ENCODE results near the gene UBL5. TPM values are rescaled to one million over a fixed set of nuclear protein-coding genes. Genes with fewer than 3 reads are reported as not detected.

The UBL5 gene
- total RNA-seq, 2 donors from 2014 or later: 415 to 506 TPM

DNA sequence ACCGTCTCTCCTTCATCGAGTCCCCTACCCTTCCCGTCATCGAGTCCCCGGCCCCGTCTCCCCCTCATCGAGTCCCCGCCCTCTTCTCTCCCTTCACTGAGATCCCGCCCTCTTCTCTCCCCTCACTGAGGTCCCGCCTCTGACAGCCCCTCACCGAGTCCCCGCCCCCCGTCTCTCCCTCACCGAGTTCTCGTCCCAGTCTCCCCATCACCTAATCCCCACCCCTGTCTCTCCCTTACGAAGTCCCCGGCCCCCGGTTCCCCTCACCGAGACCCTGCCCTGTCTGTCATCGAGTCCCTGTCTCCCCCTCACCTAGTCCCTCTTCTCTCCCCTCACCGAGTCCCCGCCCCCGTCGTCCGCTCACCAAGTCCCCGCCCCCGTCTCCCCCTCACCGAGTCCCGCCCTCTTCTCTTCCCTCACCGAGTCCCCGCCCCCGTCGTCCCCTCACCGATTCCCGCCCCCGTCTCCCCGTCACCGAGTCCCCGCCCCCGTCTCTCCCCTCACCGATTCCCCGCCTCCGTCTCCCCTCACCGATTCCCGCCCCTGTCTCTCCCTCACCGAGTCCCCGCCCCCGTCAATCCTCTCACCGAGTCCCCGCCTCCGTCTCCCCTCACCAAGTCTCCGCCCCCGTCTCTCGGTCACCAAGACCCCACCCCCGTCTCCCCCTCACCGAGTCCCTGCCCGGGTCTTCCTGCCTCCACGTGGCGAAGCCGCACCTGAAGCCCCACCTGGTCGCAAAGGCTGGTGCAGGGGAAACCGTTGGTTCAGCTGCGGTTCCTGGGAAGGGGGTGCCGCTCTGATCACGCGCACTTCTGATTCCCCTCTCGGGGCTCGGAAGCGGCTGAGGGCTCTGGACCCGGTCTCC is 35.3 kb upstream of the UBL5 start:
- Histone ChIP-seq H3K36me3 (ENCODE audit: control insufficient read depth, insufficient read depth, low read length) (no peaks in the 10 kb centered on the region), H3K4me3 (ENCODE audit: low read length) (peak overlapping the region; percentile 84), H3K27me3 (ENCODE audit: control insufficient read depth, insufficient read depth, low read length, poor library complexity, severe bottlenecking) (no peaks in the 10 kb centered on the region), H3K4me1 (ENCODE audit: control insufficient read depth, insufficient read depth, low read length) (peaks cover 5% of the 10 kb centered on the region), H3K9ac (ENCODE audit: extremely low read depth, low read length, poor library complexity, severe bottlenecking) (peak overlapping the region; percentile 74), H3K9me3 (ENCODE audit: control insufficient read depth, low read length) (no peaks in the 10 kb centered on the region), H3K27ac (ENCODE audit: low read depth, low read length) (peak overlapping the region; percentile 73)
- TF ChIP-seq, protein P1, sequence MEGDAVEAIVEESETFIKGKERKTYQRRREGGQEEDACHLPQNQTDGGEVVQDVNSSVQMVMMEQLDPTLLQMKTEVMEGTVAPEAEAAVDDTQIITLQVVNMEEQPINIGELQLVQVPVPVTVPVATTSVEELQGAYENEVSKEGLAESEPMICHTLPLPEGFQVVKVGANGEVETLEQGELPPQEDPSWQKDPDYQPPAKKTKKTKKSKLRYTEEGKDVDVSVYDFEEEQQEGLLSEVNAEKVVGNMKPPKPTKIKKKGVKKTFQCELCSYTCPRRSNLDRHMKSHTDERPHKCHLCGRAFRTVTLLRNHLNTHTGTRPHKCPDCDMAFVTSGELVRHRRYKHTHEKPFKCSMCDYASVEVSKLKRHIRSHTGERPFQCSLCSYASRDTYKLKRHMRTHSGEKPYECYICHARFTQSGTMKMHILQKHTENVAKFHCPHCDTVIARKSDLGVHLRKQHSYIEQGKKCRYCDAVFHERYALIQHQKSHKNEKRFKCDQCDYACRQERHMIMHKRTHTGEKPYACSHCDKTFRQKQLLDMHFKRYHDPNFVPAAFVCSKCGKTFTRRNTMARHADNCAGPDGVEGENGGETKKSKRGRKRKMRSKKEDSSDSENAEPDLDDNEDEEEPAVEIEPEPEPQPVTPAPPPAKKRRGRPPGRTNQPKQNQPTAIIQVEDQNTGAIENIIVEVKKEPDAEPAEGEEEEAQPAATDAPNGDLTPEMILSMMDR (conservative IDR thresholded peaks at IDR 0.05): no peak
- peaks cover 8% of the 10 kb centered on the region for H3K9me3 Mint-ChIP-seq
- WGBS, 2 experiments (ENCODE audit: insufficient coverage in 1 of 2, insufficient read length in 1 of 2): 0 to 1% methylated on average over 13 to 62 of the region's 70 CpGs
- H3K4me3 Mint-ChIP-seq: peak overlapping the region; percentile 69
- peaks cover 6% of the 10 kb centered on the region for H3K27me3 Mint-ChIP-seq (ENCODE audit: insufficient read depth)
- peak overlapping the region; percentile 83 for H3K27ac Mint-ChIP-seq
- DNase-seq: peak; percentile 100
- H3K4me1 Mint-ChIP-seq: peaks cover 16% of the 10 kb centered on the region
- H3K36me3 Mint-ChIP-seq (ENCODE audit: low read depth): peaks cover 8% of the 10 kb centered on the region

DNA sequence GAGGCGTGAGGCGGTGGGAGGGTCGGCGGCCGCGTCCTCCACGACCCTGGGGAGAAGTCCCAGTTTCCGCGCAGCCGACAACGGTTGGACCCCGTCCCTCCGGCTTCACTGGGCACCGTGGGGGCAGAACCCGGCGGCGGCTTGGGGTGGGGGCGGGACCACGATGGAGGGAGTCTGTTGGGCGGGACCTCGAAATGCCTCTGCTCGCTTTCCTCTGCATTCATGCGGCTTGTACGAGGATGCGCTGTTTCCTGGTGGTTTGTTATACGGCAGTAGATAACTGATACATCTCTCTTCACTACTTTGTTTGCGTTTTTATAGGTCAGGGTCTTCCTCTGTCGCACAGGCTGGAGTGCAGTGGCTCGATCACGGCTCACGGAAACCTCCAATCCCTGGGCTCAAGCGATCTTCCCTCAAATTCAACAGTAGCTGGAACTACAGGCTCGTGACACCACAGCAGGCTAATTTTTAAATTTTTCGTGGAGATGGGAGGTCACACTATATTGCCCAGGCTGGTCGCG is 34.6 kb upstream of the UBL5 start:
- peak overlapping the region; percentile 76 for H3K4me3 ChIP-seq (ENCODE audit: low read length)
- H3K27ac Mint-ChIP-seq: no peak overlapping the region
- 26 to 45% methylated on average over 20 to 36 of the region's 36 CpGs for WGBS, 2 experiments (ENCODE audit: insufficient coverage in 1 of 2, insufficient read length in 1 of 2)
- H3K27me3 ChIP-seq (ENCODE audit: control insufficient read depth, insufficient read depth, low read length, poor library complexity, severe bottlenecking): no peaks in the 10 kb centered on the region
- H3K36me3 Mint-ChIP-seq (ENCODE audit: low read depth): peaks cover 8% of the 10 kb centered on the region
- H3K9ac ChIP-seq (ENCODE audit: extremely low read depth, low read length, poor library complexity, severe bottlenecking): peak overlapping the region; percentile 74
- H3K27me3 Mint-ChIP-seq (ENCODE audit: insufficient read depth): peaks cover 5% of the 10 kb centered on the region
- H3K9me3 ChIP-seq (ENCODE audit: control insufficient read depth, low read length): no peaks in the 10 kb centered on the region
- H3K36me3 ChIP-seq (ENCODE audit: control insufficient read depth, insufficient read depth, low read length): no peaks in the 10 kb centered on the region
- H3K9me3 Mint-ChIP-seq: peaks cover 6% of the 10 kb centered on the region
- TF ChIP-seq, protein P1 (conservative IDR thresholded peaks at IDR 0.05): no peak
- DNase-seq: no peak
- peak overlapping the region; percentile 69 for H3K4me3 Mint-ChIP-seq
- peaks cover 16% of the 10 kb centered on the region for H3K4me1 Mint-ChIP-seq
- peak overlapping the region; percentile 73 for H3K27ac ChIP-seq (ENCODE audit: low read depth, low read length)
- H3K4me1 ChIP-seq (ENCODE audit: control insufficient read depth, insufficient read depth, low read length): peaks cover 5% of the 10 kb centered on the region

DNA sequence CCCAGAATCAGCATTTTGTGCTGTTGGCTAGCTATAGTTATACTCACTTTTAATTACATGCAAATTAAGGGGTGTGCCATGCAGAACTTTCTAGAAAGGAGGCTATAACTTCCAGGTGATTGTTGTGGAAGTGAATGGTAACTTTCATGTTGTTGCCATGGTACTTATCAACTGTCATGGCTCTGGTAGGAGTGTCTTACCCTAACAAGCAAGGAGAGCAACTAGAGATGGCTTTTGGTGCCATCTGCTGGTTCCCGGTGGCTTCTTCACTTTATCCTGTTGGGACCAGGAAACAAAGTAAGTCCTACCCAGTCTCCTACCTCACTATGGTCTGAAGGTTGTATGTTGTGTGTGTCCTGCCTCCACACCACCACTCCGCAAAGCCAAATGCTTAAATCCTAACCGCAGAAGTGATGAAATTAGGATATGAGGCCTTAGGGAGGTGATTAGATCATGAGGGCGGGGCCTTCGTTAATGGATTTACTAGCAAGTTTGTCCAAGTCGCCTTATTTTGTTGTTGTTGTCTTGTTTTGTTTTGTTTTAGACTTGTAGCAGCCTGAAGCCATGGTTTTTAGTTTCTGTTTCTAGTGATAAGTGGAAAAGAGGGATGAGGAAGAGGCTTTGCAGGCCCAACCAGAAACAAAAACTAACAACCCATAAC is 31.5 kb upstream of the UBL5 start:
- Histone ChIP-seq H3K9me3 (ENCODE audit: control insufficient read depth, low read length) (no peaks in the 10 kb centered on the region), H3K4me1 (ENCODE audit: control insufficient read depth, insufficient read depth, low read length) (no peaks in the 10 kb centered on the region), H3K36me3 (ENCODE audit: control insufficient read depth, insufficient read depth, low read length) (no peaks in the 10 kb centered on the region), H3K27me3 (ENCODE audit: control insufficient read depth, insufficient read depth, low read length, poor library complexity, severe bottlenecking) (no peaks in the 10 kb centered on the region), H3K4me3 (ENCODE audit: low read length) (no peak overlapping the region), H3K9ac (ENCODE audit: extremely low read depth, low read length, poor library complexity, severe bottlenecking) (no peak overlapping the region), H3K27ac (ENCODE audit: low read depth, low read length) (no peak overlapping the region)
- DNase-seq: peak; percentile 95
- Mint-ChIP-seq H3K36me3 (ENCODE audit: low read depth) (peaks cover 3% of the 10 kb centered on the region), H3K4me1 (peaks cover 1% of the 10 kb centered on the region), H3K27me3 (ENCODE audit: insufficient read depth) (peaks cover 5% of the 10 kb centered on the region), H3K9me3 (no peaks in the 10 kb centered on the region), H3K4me3 (no peak overlapping the region), H3K27ac (peak overlapping the region; percentile 15)
- TF ChIP-seq, protein P1 (conservative IDR thresholded peaks at IDR 0.05): peak; percentile 91
- 54 to 100% methylated on average over 2 to 6 of the region's 6 CpGs for WGBS, 2 experiments (ENCODE audit: insufficient coverage in 1 of 2, insufficient read length in 1 of 2)
